Stimulated activated CD8-positive, alpha-beta memory T cell treated with anti-CD3 and anti-CD28 coated beads, Interleukin-4, amount 100 ng/mL, for 48 hours (primary cell): ENCODE measurements around the gene DCLRE1B.
"Not testable (repeated sequence)": the region's sequence is repeated elsewhere in the genome, so short reads cannot be mapped to it uniquely, and the experiment has no call there.

ENCODE experiments used
- DNase-seq: peaks from one replicate; pipeline ENCODE4 v3.0.0-alpha.2; 2020

DCLRE1B gene

DNA sequence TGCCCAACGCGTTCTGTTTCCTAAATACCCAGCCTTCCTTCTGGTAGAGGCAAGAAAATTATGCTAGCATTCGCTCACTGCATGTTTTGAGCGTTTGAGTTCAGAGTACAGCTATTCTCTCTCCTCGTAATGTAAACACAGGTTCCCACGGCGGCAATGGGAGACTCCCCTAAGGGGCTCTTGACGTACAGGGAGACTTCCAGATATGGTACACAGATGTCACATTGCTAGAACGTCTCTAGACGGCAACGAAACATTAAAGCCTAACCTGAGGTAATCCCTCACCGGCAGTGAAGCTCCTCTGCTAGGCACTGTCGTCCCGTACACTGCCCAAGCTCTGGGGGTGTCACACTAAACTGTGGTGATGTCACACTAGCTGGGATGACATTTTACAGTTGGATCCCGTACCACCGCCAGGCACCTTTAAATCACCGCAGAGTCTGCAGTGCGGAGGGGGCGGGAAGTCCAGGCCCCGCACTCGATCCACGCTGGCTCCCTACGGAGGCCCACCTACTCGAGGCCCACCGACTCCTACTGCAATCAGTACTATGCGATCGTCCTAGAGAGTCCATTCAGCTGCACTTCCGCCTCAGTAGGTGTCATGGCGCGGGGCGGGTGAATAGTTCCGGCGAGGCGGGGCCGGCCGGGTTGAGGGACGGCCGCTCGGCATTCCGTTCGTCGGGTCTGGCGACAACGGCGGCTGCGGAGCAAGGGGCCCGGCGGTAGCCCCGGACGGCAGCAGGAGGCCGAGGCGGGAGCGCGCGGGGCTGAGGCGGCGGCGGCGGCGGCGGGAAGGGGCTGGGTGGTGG is 24.0 kb downstream of the DCLRE1B start, which contains the start of gene HIPK1:
TSS of gene HIPK1 (plus strand) at position 384 of the 809 bp plus-strand sequence.
- peak; percentile 94 for DNase-seq

DNA sequence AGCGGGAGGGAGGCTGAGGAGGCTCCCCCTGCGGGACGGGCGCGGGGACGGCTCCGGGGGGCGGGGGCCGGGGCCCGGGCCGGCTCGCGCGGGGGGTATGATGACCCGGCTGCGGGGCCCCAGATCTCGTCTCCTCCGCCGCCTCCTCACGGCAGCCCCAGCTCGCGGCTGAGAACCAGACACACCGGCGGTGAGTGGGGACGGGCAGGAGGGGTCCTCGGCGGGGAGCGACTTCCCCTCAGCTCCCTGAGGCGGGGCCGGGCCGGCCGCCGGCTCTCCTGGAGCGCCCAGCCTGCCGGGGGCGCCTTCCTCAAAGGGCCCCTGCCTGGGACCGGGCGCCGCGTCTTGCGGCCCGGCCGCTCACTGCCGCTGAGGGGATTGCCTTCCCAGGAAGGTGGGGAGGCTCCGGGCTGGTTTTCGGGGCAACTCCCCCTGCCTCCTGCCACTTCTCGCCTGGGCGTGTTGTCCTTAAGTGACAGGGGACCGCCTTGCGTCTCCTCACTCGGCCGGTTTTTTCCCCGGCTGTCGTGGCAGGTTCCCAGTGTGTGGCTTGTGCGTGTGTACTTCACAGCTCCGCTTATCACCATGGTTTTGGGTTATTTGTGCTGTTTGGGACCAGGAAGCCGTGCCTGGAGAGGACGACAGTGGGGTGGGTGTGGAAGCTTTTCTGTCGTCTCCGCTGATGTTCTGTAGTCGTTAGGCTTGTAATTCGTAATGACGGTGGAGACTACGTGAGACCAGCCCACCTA is 24.8 kb downstream of the DCLRE1B start:
- peak; percentile 72 for DNase-seq

DNA sequence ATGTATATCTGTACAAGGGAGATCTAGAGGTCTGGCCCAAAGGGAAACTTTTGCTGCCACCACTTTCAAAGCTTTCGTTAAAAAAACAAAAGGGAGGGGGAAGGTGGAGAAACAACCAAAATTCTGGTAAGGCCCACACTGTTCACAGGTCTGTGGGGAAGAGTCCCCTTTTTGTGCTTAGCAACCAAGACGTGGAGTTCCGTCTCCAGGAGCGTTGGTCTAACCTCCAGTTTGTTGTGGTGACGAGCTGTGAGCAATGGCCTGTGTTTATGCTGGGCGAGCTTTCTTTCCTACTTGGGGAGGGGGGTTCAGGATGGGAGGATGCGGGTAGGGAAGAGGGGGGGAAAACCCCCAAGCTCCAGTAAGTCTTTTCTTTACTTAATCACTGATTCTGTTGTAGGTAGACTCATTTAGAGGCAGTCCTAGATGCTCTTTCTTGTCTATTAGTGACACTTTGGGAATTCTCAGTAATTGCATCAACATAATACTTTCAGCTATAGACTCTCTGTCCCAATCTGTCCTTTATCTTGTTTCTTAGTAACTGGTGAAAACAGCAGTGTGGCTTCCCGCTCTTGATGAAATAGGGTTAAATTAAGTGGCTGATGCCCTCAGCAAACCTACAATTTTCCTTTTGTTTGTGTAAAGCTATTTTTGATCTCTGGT is 25.5 kb downstream of the DCLRE1B start:
- peak; percentile 79 for DNase-seq

DNA sequence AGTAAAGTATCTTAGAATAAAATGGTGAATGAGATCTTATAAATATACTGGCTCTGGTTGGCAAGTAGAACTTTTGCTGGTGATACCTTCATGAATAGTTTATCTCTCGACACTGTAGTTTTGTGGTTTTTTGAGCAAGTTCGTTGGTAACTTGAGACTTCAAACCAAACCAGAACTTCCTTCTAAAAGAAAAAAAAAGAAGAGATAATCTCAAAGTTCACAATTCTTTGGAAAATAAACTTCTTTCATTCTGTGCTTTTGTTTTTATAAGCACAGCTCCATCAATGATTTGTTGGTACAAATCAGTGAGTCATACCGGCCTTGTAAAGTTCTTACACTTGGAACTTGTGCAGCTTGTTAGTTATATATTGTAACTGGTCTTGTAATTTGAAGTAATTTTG is 26.3 kb downstream of the DCLRE1B start:
- DNase-seq, result no peak

DNA sequence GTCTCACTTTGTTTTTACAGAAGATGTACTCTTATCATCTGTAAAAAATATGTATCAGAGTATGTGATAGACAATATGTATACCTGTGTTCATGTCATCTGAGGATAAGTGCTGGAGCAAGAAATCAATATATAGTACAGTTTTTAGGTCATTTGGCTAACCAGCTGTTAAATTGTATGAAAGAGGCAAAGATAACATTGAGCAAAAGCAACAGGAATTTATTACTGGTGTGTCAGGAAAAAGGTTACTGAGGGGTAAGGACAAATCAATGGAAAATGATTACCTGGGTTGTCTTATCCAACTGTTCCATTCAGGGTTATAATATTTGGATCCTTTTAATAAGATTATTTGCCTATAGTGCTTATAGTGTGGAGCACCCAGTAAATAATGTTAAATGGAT is 28.9 kb downstream of the DCLRE1B start:
- no peak for DNase-seq

DNA sequence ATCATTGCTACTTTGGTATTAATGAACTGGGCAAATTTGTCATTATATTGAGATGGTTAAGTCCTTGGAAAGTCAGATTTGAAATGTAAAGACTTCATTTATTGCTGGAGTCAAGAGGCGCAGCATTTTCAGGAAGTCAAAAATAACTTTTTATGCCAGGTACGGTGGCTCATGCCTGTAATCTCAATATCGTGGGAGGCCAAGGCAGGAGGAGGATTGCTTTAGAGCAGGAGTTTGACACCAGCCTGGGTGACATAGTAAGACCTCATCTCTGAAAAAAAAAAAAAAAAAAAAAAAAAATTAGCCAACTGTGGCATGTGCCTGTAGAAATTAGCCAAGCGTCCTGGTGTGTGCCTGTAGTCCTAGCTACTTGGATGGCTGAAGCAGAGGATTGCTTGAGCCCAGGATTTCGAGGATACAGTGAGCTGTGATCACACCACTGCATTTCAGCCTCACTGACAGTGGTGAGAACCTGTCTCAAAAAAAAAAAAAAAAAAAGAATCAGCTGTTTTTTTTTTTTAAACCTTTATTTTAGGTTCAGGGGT is 29.5 kb downstream of the DCLRE1B start:
- no peak for DNase-seq

DNA sequence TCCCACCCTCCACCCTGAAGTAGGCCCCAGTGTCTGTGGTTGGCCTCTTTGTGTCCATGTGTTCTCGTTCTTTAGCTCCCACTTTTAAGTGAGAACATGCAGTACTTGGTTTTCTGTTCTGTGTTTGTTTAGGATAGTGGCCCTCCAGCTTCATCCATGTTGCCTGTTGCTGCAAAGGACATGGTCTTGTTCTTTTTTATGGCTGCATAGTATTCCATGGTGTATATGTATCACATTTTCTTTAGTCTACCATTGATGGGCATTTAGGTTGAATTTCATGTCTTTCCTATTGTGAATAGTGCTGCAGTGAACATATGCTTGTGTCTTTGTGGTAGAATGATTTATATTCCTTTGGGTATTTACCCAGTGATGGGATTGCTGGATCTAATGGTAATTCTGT is 30.1 kb downstream of the DCLRE1B start:
- DNase-seq, result no peak

DNA sequence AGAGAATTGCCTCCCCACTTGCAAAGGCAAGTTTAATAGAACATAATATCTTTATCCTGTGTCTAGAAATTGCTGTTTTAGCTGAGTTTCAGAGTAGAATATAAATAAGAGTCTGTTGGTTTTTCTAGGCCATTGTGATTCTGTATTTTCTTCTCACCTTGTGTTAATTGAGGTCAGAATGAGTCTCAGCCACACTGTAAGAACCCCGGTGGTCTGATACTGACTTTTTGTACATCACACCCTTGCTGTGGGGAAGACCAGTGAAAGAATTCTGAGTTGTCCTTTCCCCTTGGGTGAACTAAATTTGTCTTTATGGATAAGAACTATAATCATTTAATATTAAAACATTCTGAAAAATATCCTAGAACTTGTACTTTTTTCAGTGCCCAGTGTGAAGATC is 30.8 kb downstream of the DCLRE1B start:
- DNase-seq, result no peak

DNA sequence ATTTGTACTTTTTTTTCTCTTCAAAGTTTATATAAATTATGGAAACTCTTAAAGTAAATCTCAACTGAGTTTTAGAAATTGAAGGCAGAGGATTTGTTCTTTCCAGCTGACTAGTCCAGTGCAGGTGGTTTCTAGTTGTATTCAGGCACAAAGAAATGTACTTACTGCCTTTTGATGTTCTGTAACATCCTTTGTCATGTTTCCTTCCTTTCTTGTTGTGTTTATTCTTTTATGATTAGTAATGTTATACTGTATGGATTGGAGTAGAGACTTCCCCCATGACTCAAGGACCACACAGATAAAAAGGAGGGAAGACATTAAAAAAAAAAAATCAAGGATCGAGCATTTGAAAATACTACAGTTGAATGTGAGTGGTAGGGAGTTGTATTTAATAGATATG is 32.0 kb downstream of the DCLRE1B start:
- DNase-seq, result no peak

DNA sequence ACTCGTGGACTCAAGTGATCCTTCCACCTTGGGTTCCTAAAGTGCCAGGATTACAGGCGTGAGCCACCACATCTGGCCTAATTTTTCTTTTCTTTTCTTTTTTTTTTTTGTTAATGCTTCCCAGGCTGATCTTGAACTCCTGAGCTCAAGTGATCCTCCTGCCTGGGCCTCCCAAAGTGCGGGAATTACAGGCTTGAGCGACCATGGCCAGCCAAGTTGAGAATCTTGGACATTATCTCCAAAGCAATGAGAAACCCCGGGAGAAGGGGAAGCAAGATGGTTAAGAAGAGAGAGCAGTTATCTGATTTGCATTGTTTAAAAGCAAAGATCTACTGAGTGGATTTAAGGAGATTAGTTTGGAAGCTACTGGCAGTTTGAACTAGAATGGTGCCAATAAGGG is 33.1 kb downstream of the DCLRE1B start:
- DNase-seq, result no peak

DNA sequence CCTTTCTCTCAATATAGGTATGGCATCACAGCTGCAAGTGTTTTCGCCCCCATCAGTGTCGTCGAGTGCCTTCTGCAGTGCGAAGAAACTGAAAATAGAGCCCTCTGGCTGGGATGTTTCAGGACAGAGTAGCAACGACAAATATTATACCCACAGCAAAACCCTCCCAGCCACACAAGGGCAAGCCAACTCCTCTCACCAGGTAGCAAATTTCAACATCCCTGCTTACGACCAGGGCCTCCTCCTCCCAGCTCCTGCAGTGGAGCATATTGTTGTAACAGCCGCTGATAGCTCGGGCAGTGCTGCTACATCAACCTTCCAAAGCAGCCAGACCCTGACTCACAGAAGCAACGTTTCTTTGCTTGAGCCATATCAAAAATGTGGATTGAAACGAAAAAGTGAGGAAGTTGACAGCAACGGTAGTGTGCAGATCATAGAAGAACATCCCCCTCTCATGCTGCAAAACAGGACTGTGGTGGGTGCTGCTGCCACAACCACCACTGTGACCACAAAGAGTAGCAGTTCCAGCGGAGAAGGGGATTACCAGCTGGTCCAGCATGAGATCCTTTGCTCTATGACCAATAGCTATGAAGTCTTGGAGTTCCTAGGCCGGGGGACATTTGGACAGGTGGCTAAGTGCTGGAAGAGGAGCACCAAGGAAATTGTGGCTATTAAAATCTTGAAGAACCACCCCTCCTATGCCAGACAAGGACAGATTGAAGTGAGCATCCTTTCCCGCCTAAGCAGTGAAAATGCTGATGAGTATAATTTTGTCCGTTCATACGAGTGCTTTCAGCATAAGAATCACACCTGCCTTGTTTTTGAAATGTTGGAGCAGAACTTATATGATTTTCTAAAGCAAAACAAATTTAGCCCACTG is 35.5 kb downstream of the DCLRE1B start:
- peak; percentile 71 for DNase-seq

DNA sequence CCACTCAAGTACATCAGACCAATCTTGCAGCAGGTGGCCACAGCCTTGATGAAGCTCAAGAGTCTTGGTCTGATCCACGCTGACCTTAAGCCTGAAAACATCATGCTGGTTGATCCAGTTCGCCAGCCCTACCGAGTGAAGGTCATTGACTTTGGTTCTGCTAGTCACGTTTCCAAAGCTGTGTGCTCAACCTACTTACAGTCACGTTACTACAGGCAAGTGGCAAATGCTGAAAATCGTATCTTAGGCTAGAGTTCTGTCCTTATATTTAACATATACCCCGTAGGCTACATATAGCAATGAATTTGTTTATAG is 36.1 kb downstream of the DCLRE1B start:
- DNase-seq, result no peak

DNA sequence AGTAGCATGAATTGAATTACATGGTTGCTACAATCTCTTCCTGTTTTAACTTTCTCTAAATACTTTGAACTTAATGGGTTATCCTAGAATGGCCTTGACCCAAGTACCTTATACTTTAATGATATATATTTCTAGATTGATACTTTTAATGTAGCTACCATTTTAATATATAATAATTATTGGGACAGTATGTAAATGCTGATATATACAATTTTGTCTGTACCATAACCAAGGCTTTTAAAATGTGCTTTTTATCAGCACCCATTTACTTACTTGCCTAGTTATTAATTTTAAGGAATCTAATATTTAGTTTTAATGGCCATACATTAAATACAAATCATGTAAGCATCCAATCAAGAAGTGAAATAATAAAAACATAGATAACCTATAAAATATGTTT is 37.4 kb downstream of the DCLRE1B start:
- DNase-seq, result no peak

DNA sequence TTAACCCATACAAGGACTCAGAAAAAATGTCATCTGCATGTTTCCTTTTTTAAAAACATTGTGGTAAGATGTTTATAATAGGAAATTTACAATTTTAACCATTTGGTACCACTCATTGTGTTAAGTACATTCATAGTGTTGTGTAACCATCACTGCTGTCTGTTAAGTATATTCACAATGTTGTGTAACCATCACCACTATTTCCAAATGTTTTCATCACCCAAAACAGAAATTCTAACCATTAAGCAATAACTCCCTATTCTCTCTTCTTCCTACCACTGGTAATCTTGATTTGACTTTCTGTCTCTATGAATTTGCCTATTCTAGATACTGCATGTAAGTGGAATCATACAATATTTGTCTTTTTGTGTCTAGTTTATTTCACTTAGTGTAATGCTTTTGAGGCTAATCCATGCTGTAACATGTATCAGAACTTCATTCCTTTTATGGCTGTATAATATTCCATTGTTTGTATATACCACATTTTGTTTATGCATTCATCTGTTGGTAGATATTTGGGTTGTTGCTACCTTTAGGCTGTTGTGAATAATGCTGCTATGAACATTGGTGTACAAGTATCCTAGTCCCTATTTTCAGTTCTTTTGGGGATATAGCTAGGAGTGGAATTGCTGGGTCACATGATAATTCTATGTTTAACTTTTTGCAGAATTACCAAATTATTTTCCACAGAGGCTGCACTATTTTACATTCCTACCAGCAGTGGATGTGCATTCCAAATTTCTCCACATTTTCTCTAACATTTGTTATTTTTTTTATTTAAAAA is 38.1 kb downstream of the DCLRE1B start:
- DNase-seq, result no peak

DNA sequence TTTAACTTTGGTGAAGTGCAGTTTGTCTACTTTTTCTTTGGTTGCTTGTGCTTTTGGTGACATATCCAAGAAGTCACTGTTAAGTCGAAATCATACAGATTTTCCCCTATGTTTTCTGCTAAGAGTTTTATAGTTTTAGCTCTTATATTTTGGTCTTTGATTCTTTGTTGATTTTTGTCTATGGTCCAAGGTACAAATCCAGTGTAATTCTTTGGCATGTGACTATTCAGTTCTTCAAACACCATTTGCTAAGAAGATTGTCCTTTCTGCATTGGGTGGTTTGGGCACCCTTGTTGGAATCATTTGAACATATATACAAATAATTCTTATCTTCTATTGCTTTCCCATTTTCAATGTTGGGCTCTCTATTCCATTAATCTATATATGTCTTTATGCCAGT is 40.2 kb downstream of the DCLRE1B start:
- no peak for DNase-seq

DNA sequence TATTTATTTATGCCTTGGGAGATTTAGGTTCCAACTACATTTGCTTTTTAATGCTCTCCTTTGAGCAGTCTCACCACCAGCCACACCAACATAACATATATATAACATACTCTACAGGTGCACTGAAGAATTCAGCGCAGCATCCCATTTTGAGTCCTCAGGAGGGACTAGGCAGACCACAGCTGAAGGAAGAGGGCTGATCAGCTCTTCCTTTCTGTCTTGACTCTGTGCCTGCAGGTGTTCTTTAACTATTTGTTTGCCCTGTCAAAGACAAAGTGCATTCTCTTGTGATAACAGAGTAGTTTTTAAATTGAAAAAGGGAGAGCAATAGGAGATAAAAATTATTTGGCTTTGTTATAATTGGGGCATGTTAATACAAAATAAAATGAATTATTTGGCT is 41.0 kb downstream of the DCLRE1B start:
- DNase-seq, result no peak

DNA sequence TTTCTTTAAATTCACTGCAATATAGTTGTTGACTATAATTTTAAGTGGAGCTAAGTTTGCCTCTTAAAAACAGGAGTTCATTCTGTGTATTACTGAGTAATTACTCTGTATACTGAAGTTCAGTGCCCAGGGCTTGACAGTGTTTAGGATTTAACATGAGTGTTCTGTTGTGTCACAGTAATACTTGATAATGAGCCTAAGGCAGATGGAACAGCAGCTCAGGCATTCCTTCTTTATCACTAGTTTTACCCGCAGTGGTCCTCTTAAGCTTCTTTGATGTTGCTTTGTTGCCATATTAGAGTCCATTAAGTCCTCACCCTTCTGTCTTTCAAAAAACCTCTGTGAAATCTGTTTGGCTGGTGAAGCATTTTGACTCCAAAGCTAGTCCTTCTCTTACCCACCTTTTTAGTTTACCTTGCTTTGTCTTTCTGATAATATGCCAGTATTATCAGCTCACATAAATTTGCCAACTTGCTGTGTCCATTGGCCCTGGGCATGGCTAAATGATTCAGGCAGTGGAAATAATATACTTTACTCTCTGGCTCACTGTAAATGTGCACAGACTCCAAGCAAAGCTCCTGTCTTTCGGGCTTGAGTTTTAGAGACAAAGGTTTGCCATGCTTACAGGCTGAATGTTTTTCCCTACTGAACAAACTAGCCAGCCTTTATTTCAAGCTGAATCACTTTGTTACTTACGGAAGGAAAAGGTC is 41.7 kb downstream of the DCLRE1B start:
- no peak for DNase-seq

DNA sequence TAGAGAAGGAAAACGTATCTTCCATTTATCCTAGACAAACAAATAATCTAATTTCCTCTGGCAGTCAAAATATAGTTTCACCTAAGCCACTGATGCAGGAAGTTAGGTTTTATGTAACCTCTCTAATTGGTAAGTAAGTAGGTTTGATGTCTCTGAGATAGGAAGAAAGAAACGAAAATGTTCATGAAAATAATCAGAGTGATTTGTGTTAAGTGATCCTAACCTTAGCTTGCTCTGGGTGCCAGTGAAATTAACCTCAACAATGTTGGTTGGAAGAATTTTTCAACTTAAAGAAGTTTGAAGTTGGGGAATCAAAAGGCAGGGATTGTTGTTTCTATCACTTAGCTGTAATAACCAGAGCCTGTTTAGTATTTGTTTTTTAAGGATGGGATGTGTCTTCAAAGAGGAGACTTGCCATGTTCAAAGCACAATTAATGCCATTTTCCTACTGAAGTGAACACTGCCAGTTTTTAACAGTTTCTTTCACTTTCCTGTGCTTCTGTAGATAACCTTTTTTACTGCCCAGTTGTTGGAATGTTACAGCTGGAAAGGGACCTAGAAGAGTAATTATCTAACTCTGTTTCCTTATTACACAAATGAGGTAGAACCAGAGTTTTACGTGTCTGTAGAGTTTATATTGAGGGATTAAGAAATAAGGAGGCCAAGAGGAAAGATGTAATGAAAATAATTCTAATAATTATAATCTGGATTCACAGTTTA is 42.4 kb downstream of the DCLRE1B start:
- no peak for DNase-seq

DNA sequence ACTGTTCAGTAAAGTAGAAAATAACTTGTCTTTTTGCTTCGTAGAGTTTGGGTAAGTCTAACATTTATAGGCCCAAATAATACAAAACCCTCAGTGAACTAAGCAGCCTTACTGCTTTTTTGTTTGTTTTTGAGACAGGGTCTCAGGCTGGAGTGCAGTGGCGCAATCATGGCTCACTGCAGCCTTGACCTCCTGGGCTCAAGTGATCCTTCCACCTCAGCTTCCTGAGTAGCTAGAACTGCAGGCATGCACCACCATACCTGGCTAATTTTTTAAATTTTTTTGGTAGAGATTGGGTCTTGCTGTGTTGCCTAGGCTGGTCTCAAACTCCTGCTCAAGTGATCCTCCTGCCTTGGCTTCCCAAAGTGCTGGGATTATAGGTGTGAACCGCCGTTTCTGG is 43.0 kb downstream of the DCLRE1B start:
- not testable (repeated sequence) for DNase-seq

DNA sequence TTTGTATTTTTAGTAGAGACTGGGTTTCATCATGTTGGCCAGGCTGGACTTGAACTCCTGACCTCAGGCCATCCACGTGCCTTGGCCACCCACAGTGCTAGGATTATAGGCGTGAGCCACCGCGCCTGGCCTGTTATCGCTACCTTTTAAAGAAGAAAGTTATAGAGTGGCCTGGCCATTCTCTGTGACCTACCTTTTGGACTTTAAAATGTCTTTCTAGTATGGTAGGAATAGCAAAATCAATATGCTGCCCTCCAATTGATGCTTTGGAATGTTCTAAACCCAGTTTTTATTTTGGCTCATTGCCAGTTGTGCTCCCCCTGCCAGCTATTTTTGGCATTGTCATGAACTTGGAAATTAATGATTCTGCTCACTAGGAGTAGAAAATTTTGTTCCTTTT is 43.9 kb downstream of the DCLRE1B start:
- no peak for DNase-seq
